ENCODE measurements around the gene MRPS10.

MRPS10 gene

GRCh38 chr6:42162812-42163211 is 54.8 kb downstream of the MRPS10 start (continued):
- TF ChIP-seq, protein P1, sequence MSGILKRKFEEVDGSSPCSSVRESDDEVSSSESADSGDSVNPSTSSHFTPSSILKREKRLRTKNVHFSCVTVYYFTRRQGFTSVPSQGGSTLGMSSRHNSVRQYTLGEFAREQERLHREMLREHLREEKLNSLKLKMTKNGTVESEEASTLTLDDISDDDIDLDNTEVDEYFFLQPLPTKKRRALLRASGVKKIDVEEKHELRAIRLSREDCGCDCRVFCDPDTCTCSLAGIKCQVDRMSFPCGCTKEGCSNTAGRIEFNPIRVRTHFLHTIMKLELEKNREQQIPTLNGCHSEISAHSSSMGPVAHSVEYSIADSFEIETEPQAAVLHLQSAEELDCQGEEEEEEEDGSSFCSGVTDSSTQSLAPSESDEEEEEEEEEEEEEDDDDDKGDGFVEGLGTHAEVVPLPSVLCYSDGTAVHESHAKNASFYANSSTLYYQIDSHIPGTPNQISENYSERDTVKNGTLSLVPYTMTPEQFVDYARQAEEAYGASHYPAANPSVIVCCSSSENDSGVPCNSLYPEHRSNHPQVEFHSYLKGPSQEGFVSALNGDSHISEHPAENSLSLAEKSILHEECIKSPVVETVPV (CRISPR knock-in tag; IDR thresholded peaks at IDR 0.05): no peak
- TF ChIP-seq OSR1 (CRISPR knock-in tag; IDR thresholded peaks at IDR 0.05) (no peak), TCF4 (CRISPR knock-in tag; IDR thresholded peaks at IDR 0.05; ENCODE audit: borderline replicate concordance) (no peak), ISL1 (CRISPR knock-in tag; IDR thresholded peaks at IDR 0.05) (no peak), PPARA (CRISPR knock-in tag; IDR thresholded peaks at IDR 0.05; ENCODE audit: borderline replicate concordance) (no peak), ZNF565 (CRISPR knock-in tag; conservative IDR thresholded peaks at IDR 0.05; ENCODE audit: low read depth) (no peak), ESRRG (CRISPR knock-in tag; IDR thresholded peaks at IDR 0.05) (no peak), RARB (CRISPR knock-in tag; IDR thresholded peaks at IDR 0.05) (no peak), ARNTL (CRISPR knock-in tag; IDR thresholded peaks at IDR 0.05; ENCODE audit: borderline replicate concordance, low read depth) (no peak), CSDC2 (CRISPR knock-in tag; IDR thresholded peaks at IDR 0.05) (no peak)

DNA sequence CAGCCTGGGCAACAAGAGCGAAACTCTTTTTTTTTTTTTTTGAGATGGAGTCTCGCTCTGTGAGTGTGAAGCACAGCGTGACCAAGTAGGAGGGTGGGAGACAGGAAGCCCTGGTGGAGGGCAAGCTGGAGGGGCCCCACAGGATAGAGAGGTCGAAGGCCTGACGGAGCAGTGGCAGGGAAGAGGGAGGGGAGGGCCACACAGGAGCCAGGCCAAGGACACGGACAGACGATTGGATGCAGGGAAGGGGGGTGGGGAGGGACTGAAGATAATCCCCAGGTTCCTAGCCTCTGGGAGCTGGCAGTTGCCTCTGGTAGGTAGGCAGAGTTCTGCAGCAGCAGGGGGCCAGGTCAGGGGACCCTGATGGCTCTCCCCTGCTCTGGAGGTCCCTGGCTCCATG is 55.3 kb downstream of the MRPS10 start:
- no peak for TF ChIP-seq ZNF8 (CRISPR knock-in tag; IDR thresholded peaks at IDR 0.05)
- no peak for TF ChIP-seq PPARA (CRISPR knock-in tag; IDR thresholded peaks at IDR 0.05; ENCODE audit: borderline replicate concordance)
- TF ChIP-seq, protein P2, sequence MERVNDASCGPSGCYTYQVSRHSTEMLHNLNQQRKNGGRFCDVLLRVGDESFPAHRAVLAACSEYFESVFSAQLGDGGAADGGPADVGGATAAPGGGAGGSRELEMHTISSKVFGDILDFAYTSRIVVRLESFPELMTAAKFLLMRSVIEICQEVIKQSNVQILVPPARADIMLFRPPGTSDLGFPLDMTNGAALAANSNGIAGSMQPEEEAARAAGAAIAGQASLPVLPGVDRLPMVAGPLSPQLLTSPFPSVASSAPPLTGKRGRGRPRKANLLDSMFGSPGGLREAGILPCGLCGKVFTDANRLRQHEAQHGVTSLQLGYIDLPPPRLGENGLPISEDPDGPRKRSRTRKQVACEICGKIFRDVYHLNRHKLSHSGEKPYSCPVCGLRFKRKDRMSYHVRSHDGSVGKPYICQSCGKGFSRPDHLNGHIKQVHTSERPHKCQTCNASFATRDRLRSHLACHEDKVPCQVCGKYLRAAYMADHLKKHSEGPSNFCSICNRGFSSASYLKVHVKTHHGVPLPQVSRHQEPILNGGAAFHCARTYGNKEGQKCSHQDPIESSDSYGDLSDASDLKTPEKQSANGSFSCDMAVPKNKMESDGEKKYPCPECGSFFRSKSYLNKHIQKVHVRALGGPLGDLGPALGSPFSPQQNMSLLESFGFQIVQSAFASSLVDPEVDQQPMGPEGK (CRISPR knock-in tag; IDR thresholded peaks at IDR 0.05; ENCODE audit: borderline replicate concordance): no peak
- no peak for TF ChIP-seq OSR1 (CRISPR knock-in tag; IDR thresholded peaks at IDR 0.05)
- no peak for TF ChIP-seq TOX (CRISPR knock-in tag; IDR thresholded peaks at IDR 0.05; ENCODE audit: borderline replicate concordance)
- TF ChIP-seq ZC3H10 (CRISPR knock-in tag; IDR thresholded peaks at IDR 0.05): no peak
- ATAC-seq: no peak

DNA sequence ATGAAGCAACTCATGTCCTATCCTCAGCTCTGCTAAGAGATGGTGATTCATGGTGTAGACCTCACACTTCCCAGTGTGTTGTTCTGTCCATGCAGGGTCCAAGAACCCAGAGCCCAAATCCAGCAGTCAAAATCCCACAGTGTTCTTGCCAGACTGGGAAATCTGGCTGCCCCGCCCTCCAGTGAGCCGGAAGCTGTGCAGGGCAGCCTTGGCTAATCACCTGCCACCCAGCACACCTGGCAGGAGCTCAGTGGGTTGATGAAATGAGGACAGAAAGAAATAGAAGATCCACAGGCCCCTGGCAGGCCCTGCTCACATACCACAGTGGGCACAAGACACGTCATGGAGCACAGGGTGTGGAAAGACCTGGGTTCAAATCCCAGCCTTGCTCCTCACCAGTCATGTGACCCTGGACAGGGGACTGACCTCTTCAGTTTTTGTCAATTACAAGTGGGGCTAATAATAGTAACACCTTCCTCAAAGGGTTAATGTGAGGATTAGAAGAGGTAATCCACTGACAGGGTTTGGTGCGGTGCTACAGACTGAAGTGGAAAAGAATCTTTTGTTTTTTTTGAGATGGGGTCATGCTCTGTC is 58.1 kb downstream of the MRPS10 start:
- ATAC-seq: no peak
- TF ChIP-seq ZFP30 (CRISPR knock-in tag; IDR thresholded peaks at IDR 0.05) (no peak), ZNF565 (CRISPR knock-in tag; conservative IDR thresholded peaks at IDR 0.05; ENCODE audit: low read depth) (no peak), PPARA (CRISPR knock-in tag; IDR thresholded peaks at IDR 0.05; ENCODE audit: borderline replicate concordance) (no peak), OSR1 (CRISPR knock-in tag; IDR thresholded peaks at IDR 0.05) (no peak), ZNF8 (CRISPR knock-in tag; IDR thresholded peaks at IDR 0.05) (no peak), TOX (CRISPR knock-in tag; IDR thresholded peaks at IDR 0.05; ENCODE audit: borderline replicate concordance) (no peak), ISL1 (CRISPR knock-in tag; IDR thresholded peaks at IDR 0.05) (no peak)
- TF ChIP-seq, protein P2 (CRISPR knock-in tag; IDR thresholded peaks at IDR 0.05; ENCODE audit: borderline replicate concordance): no peak

- no peak for ATAC-seq
- no peak for TF ChIP-seq ZNF565 (CRISPR knock-in tag; conservative IDR thresholded peaks at IDR 0.05; ENCODE audit: low read depth)
- TF ChIP-seq, protein P3, sequence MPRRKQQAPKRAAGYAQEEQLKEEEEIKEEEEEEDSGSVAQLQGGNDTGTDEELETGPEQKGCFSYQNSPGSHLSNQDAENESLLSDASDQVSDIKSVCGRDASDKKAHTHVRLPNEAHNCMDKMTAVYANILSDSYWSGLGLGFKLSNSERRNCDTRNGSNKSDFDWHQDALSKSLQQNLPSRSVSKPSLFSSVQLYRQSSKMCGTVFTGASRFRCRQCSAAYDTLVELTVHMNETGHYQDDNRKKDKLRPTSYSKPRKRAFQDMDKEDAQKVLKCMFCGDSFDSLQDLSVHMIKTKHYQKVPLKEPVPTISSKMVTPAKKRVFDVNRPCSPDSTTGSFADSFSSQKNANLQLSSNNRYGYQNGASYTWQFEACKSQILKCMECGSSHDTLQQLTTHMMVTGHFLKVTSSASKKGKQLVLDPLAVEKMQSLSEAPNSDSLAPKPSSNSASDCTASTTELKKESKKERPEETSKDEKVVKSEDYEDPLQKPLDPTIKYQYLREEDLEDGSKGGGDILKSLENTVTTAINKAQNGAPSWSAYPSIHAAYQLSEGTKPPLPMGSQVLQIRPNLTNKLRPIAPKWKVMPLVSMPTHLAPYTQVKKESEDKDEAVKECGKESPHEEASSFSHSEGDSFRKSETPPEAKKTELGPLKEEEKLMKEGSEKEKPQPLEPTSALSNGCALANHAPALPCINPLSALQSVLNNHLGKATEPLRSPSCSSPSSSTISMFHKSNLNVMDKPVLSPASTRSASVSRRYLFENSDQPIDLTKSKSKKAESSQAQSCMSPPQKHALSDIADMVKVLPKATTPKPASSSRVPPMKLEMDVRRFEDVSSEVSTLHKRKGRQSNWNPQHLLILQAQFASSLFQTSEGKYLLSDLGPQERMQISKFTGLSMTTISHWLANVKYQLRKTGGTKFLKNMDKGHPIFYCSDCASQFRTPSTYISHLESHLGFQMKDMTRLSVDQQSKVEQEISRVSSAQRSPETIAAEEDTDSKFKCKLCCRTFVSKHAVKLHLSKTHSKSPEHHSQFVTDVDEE (CRISPR knock-in tag; IDR thresholded peaks at IDR 0.05): no peak
- TF ChIP-seq CSDC2 (CRISPR knock-in tag; IDR thresholded peaks at IDR 0.05): no peak
- no peak for TF ChIP-seq OSR1 (CRISPR knock-in tag; IDR thresholded peaks at IDR 0.05)
- no peak for TF ChIP-seq TOX (CRISPR knock-in tag; IDR thresholded peaks at IDR 0.05; ENCODE audit: borderline replicate concordance)
- no peak for TF ChIP-seq ISL1 (CRISPR knock-in tag; IDR thresholded peaks at IDR 0.05)
- TF ChIP-seq, protein P1 (CRISPR knock-in tag; IDR thresholded peaks at IDR 0.05): no peak
- no peak for TF ChIP-seq PPARA (CRISPR knock-in tag; IDR thresholded peaks at IDR 0.05; ENCODE audit: borderline replicate concordance)
Observed at GRCh38 chr6:42158631-42159030, 59.0 kb downstream of the MRPS10 start.

Data from SK-N-SH treated with all-trans-retinoic acid at 6 μM for 48 hours (cell line).